IMR-90 (cell line): ENCODE data around the gene EVL. TPM values are rescaled to one million over a fixed set of nuclear protein-coding genes. Genes with fewer than 3 reads are reported as not detected.

Source experiments
- ATAC-seq: fragments of 200-7000 bp; cut with Tn5 transposase; 2 replicates; pipeline ENCODE4 v1.9.1; 2020; ENCODE audit warnings: low read depth, mild to moderate bottlenecking, moderate library complexity
- BruUV-seq: library from RNA; stranded (reverse); fragments of 400-500 nt; replicated peaks from 2 replicates; lab custom pipeline; 2021; lab: Mats Ljungman, UMichigan
- CTCF ChIA-PET: fragments of 300-600 bp; formaldehyde crosslinking; extraction: SDS; loops from one replicate; lab custom pipeline; 2021; ENCODE audit warnings: antibody characterized with exemption; lab: Yijun Ruan, JAX
- POLR2A ChIA-PET: fragments of 300-600 bp; sonication (Branson Sonifier 250); formaldehyde crosslinking; loops from one replicate; lab custom pipeline; 2022; ENCODE audit warnings: antibody characterized with exemption; ENCODE audit not compliant: unreplicated experiment; lab: Charles Lee
- DNase-seq: peaks from one replicate; pipeline ENCODE4 v3.0.0; 2013
- H2AFZ ChIP-seq: replicated peaks from 2 replicates; pipeline ENCODE3; 2013; ENCODE audit warnings: low read length, mild to moderate bottlenecking; ENCODE audit not compliant: poor library complexity
- H2AK5ac ChIP-seq: 2 replicates; pipeline ENCODE4 v1.6.1; 2013; ENCODE audit warnings: low read depth, low read length, inconsistent platforms
- H2AK9ac ChIP-seq: replicated peaks from 2 replicates; pipeline ENCODE3; 2013; ENCODE audit warnings: mild to moderate bottlenecking, low read depth, low read length, moderate library complexity; ENCODE audit not compliant: poor library complexity
- H2BK120ac ChIP-seq: 2 replicates; pipeline ENCODE4 v1.6.1; 2013; ENCODE audit warnings: low read depth, low read length, inconsistent platforms
- H2BK15ac ChIP-seq: 3 replicates; pipeline ENCODE4 v1.6.1; 2013; ENCODE audit warnings: low read depth, low read length, inconsistent platforms
- H2BK20ac ChIP-seq: 2 replicates; pipeline ENCODE4 v1.6.1; 2013; ENCODE audit warnings: low read depth, mild to moderate bottlenecking, inconsistent platforms, low read length, moderate library complexity
- H2BK5ac ChIP-seq: 2 replicates; pipeline ENCODE4 v1.6.1; 2013; ENCODE audit warnings: mild to moderate bottlenecking, low read depth, low read length, inconsistent platforms; ENCODE audit not compliant: poor library complexity, severe bottlenecking
- H3K14ac ChIP-seq: replicated peaks from 2 replicates; pipeline ENCODE4 v1.6.1; 2013; ENCODE audit warnings: low read depth, low read length, inconsistent platforms
- H3K18ac ChIP-seq: 2 replicates; pipeline ENCODE4 v1.6.1; 2013; ENCODE audit warnings: low read depth, low read length, control low read depth
- H3K23ac ChIP-seq: 2 replicates; pipeline ENCODE4 v1.6.1; 2013; ENCODE audit warnings: low read depth, low read length, inconsistent platforms
- H3K27ac ChIP-seq: 2 replicates; pipeline ENCODE4 v1.5.1; 2013; ENCODE audit warnings: mild to moderate bottlenecking, control low read depth, low read length; ENCODE audit not compliant: insufficient read depth
- H3K27me3 ChIP-seq: 2 replicates; pipeline ENCODE4 v1.6.1; 2013; ENCODE audit warnings: low read length; ENCODE audit not compliant: control insufficient read depth, insufficient read depth
- H3K36me3 ChIP-seq: 2 replicates; pipeline ENCODE4 v1.6.1; 2013; ENCODE audit warnings: low read length, mixed read lengths; ENCODE audit not compliant: control insufficient read depth, insufficient read depth
- H3K4ac ChIP-seq: 2 replicates; pipeline ENCODE4 v1.6.1; 2013; ENCODE audit warnings: low read depth, low read length, inconsistent platforms
- H3K4me1 ChIP-seq: 2 replicates; pipeline ENCODE4 v1.6.1; 2013; ENCODE audit warnings: low read length, mixed read lengths; ENCODE audit not compliant: control insufficient read depth, insufficient read depth
- H3K4me2 ChIP-seq: 2 replicates; pipeline ENCODE4 v1.6.1; 2013; ENCODE audit warnings: low read depth, mild to moderate bottlenecking, control low read depth, low read length, moderate library complexity
- H3K4me3 ChIP-seq: 2 replicates; pipeline ENCODE4 v1.5.1; 2013; ENCODE audit warnings: low read depth, mild to moderate bottlenecking, control low read depth, low read length, moderate library complexity; ENCODE audit not compliant: insufficient read depth
- H3K56ac ChIP-seq: 2 replicates; pipeline ENCODE4 v1.6.1; 2013; ENCODE audit warnings: low read length, inconsistent platforms; ENCODE audit not compliant: insufficient read depth; ENCODE audit errors: extremely low read depth
- H3K79me1 ChIP-seq, 2 experiments: 2 replicates each; pipeline ENCODE4 v1.6.1; 2013; ENCODE audit warnings: low read length in 2 of 2, inconsistent platforms in 1 of 2, low read depth in 1 of 2
- H3K9ac ChIP-seq: 2 replicates; pipeline ENCODE4 v1.6.1; 2013; ENCODE audit warnings: low read depth, low read length, control low read depth
- H3K9me1 ChIP-seq: 2 replicates; pipeline ENCODE4 v1.6.1; 2013; ENCODE audit warnings: low read length, inconsistent platforms; ENCODE audit not compliant: insufficient read depth
- H3K9me3 ChIP-seq: 2 replicates; pipeline ENCODE4 v1.6.1; 2013; ENCODE audit warnings: low read length; ENCODE audit not compliant: control insufficient read depth, insufficient read depth
- H4K20me1 ChIP-seq: 2 replicates; pipeline ENCODE4 v1.6.1; 2013; ENCODE audit warnings: low read length, inconsistent platforms; ENCODE audit not compliant: insufficient read depth
- H4K5ac ChIP-seq: 2 replicates; pipeline ENCODE4 v1.6.1; 2013; ENCODE audit warnings: mild to moderate bottlenecking, low read depth, low read length, control low read depth
- H4K8ac ChIP-seq, 2 experiments: 2 replicates each; pipeline ENCODE4 v1.6.1; 2013; ENCODE audit warnings: low read depth in 2 of 2, low read length in 2 of 2, control low read depth in 1 of 2, inconsistent platforms in 1 of 2
- H4K91ac ChIP-seq: 2 replicates; pipeline ENCODE4 v1.6.1; 2013; ENCODE audit warnings: low read depth, low read length, inconsistent platforms; ENCODE audit not compliant: insufficient read depth
- CEBPB ChIP-seq: IDR thresholded peaks from 2 replicates; pipeline ENCODE4 v1.6.1; 2012; ENCODE audit warnings: low read depth, low read length, improper control_type of control experiment
- CHD1 ChIP-seq: IDR thresholded peaks from 2 replicates; pipeline ENCODE4 v1.6.1; 2012; ENCODE audit warnings: low read depth, low read length, improper control_type of control experiment
- FOS ChIP-seq: fragments of 150-350 bp; IDR thresholded peaks from 2 replicates; pipeline ENCODE4 v1.6.1; 2016; ENCODE audit warnings: low read depth, low read length
- MAFK ChIP-seq: IDR thresholded peaks from 2 replicates; pipeline ENCODE4 v1.6.1; 2012; ENCODE audit warnings: low read depth, low read length, improper control_type of control experiment
- MAZ ChIP-seq: IDR thresholded peaks from 2 replicates; pipeline ENCODE4 v1.6.1; 2012; ENCODE audit warnings: low read depth, mild to moderate bottlenecking, low read length, improper control_type of control experiment, moderate library complexity, borderline replicate concordance
- MXI1 ChIP-seq: IDR thresholded peaks from 2 replicates; pipeline ENCODE4 v1.6.1; 2012; ENCODE audit warnings: low read depth, mild to moderate bottlenecking, low read length, moderate library complexity, borderline replicate concordance
- NFE2L2 ChIP-seq: fragments of 150-350 bp; IDR thresholded peaks from 2 replicates; pipeline ENCODE4 v1.6.1; 2016; ENCODE audit warnings: low read depth, mild to moderate bottlenecking, low read length
- POLR2A ChIP-seq: IDR thresholded peaks from 2 replicates; pipeline ENCODE4 v1.6.1; 2012; ENCODE audit warnings: mild to moderate bottlenecking, low read depth, low read length
- RAD21 ChIP-seq: IDR thresholded peaks from 2 replicates; pipeline ENCODE4 v1.6.1; 2012; ENCODE audit warnings: low read length, improper control_type of control experiment
- RCOR1 ChIP-seq: IDR thresholded peaks from 2 replicates; pipeline ENCODE4 v1.6.1; 2012; ENCODE audit warnings: mild to moderate bottlenecking, low read length, improper control_type of control experiment; ENCODE audit not compliant: insufficient replicate concordance
- RFX5 ChIP-seq: IDR thresholded peaks from 2 replicates; pipeline ENCODE4 v1.8.0; 2012; ENCODE audit warnings: low read depth, mild to moderate bottlenecking, low read length, moderate library complexity
- SMC3 ChIP-seq: fragments of 150-350 bp; IDR thresholded peaks from 2 replicates; pipeline ENCODE4 v1.6.1; 2016; ENCODE audit warnings: low read depth, mild to moderate bottlenecking, antibody characterized with exemption, low read length, moderate library complexity
- WGBS, 2 experiments: methylation state at CpG; one replicate each; pipeline versions ENCODE4 v1.1.5 to v1.1.7; 2013; ENCODE audit warnings: missing lambda C conversion rate in 2 of 2; ENCODE audit not compliant: insufficient read length in 1 of 2; ENCODE audit errors: extremely low coverage in 2 of 2; 5-methylcytosine and 5-hydroxymethylcytosine counted together
- dilution Hi-C: fragments of 300-500 bp; cut with HindIII; formaldehyde crosslinking; loops from one replicate; pipeline ENCODE4 v1.14.3; 2018; ENCODE audit warnings: low sequenced_read_pairs; ENCODE audit not compliant: unreplicated experiment
- in situ Hi-C: fragments of 300-500 bp; cut with MboI; formaldehyde crosslinking; loops from 3 replicates; pipeline ENCODE4 v1.14.3; 2019; ENCODE audit warnings: low sequenced_read_pairs, inconsistent platforms, mixed read lengths
- intact Hi-C: fragments of 100-400 bp; cut with micrococcal nuclease; formaldehyde crosslinking; loops from 2 replicates; pipeline ENCODE4 v1.10.0; 2022
- polyA plus RNA-seq, 3 experiments: library from polyadenylated mRNA; depleted of rRNA; stranded (reverse); fragments of >200 nt; gene quantifications; 2 replicates each; pipeline ENCODE4 v1.2.3, GENCODE V29; 2012; ENCODE audit warnings: low replicate concordance in 1 of 3
- total RNA-seq: library from RNA; depleted of rRNA; stranded (reverse); fragments of >200 nt; gene quantifications from 2 replicates; pipeline ENCODE4 v1.2.3, GENCODE V29; 2012
- TF ChIP-seq, protein P1 (sequence below): conservative IDR thresholded peaks from 2 replicates; pipeline ENCODE4 v1.5.1; 2012; ENCODE audit warnings: mild to moderate bottlenecking, low read depth, low read length, improper control_type of control experiment
- TF ChIP-seq, protein P2 (sequence below): fragments of 150-350 bp; IDR thresholded peaks from 2 replicates; pipeline ENCODE4 v1.6.1; 2016; ENCODE audit warnings: low read depth, mild to moderate bottlenecking, low read length, moderate library complexity, borderline replicate concordance
- TF ChIP-seq, protein P3 (sequence below): fragments of 150-350 bp; IDR thresholded peaks from 2 replicates; pipeline ENCODE4 v1.6.1; 2017; ENCODE audit warnings: mild to moderate bottlenecking, antibody characterized with exemption, low read length, low read depth

Gene EVL
- total and polyA plus RNA-seq, 2 of the 4 experiments (the other 2 are of a cell fraction), result 7.2 to 36.5 TPM

DNA sequence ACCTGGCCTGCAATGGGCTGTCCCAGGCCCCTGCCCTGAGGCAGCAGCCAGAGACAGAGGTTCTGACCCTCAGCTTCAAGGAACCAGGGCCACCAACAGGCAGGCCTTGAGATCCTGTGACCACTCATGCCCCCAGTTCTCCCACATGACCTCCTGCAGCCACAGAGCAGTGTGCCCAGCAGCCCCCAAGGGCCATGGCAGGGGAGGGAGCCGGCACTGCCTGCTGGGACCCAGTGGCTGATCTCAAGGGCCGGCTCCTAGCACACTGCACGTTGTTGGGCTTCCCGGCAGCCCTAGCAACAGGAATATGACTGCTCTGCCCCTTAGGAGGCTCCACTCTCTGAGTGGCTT, 79.4 kb downstream of the EVL start:
- no peak overlapping the region for H2BK5ac ChIP-seq
- H2AK5ac ChIP-seq, result no peak overlapping the region
- H3K14ac ChIP-seq, result no peak overlapping the region
- CTCF ChIA-PET, result no interaction called here
- no peaks in the 10 kb centered on the region for H3K9me1 ChIP-seq
- no peaks in the 10 kb centered on the region for H3K4me1 ChIP-seq
- in situ Hi-C loops (no loop called here), intact Hi-C loops (no loop called here), dilution Hi-C loops (no loop called here)
- H4K8ac ChIP-seq, result no peak overlapping the region
- H3K79me1 ChIP-seq, result no peaks in the 10 kb centered on the region
- no peak overlapping the region for H3K18ac ChIP-seq
- H3K4me3 ChIP-seq, result no peak overlapping the region
- no peak for TF ChIP-seq MAZ
- TF ChIP-seq MXI1, result no peak
- no peak for TF ChIP-seq RCOR1
- TF ChIP-seq, protein P1, sequence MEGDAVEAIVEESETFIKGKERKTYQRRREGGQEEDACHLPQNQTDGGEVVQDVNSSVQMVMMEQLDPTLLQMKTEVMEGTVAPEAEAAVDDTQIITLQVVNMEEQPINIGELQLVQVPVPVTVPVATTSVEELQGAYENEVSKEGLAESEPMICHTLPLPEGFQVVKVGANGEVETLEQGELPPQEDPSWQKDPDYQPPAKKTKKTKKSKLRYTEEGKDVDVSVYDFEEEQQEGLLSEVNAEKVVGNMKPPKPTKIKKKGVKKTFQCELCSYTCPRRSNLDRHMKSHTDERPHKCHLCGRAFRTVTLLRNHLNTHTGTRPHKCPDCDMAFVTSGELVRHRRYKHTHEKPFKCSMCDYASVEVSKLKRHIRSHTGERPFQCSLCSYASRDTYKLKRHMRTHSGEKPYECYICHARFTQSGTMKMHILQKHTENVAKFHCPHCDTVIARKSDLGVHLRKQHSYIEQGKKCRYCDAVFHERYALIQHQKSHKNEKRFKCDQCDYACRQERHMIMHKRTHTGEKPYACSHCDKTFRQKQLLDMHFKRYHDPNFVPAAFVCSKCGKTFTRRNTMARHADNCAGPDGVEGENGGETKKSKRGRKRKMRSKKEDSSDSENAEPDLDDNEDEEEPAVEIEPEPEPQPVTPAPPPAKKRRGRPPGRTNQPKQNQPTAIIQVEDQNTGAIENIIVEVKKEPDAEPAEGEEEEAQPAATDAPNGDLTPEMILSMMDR, result no peak
- no peak for TF ChIP-seq CEBPB
- TF ChIP-seq FOS, result no peak
- TF ChIP-seq, protein P2, sequence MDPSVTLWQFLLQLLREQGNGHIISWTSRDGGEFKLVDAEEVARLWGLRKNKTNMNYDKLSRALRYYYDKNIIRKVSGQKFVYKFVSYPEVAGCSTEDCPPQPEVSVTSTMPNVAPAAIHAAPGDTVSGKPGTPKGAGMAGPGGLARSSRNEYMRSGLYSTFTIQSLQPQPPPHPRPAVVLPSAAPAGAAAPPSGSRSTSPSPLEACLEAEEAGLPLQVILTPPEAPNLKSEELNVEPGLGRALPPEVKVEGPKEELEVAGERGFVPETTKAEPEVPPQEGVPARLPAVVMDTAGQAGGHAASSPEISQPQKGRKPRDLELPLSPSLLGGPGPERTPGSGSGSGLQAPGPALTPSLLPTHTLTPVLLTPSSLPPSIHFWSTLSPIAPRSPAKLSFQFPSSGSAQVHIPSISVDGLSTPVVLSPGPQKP, result no peak
- TF ChIP-seq CHD1, result no peak
- no peak for TF ChIP-seq POLR2A
- TF ChIP-seq RFX5, result no peak
- TF ChIP-seq MAFK, result no peak
- no peak for TF ChIP-seq NFE2L2
- no peak for TF ChIP-seq SMC3
- TF ChIP-seq, protein P3, sequence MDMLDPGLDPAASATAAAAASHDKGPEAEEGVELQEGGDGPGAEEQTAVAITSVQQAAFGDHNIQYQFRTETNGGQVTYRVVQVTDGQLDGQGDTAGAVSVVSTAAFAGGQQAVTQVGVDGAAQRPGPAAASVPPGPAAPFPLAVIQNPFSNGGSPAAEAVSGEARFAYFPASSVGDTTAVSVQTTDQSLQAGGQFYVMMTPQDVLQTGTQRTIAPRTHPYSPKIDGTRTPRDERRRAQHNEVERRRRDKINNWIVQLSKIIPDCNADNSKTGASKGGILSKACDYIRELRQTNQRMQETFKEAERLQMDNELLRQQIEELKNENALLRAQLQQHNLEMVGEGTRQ, result no peak
- TF ChIP-seq RAD21, result no peak
- no peak overlapping the region for H4K91ac ChIP-seq
- no peaks in the 10 kb centered on the region for H3K27me3 ChIP-seq
- no peak for ATAC-seq
- no peak overlapping the region for H3K9ac ChIP-seq
- no peak overlapping the region for H4K5ac ChIP-seq
- no peak overlapping the region for H2BK15ac ChIP-seq
- DNase-seq, result no peak
- BruUV-seq, result no TSS peak
- POLR2A ChIA-PET, result no interaction called here
- no peak overlapping the region for H3K56ac ChIP-seq
- H2AFZ ChIP-seq, result no peak overlapping the region
- H3K27ac ChIP-seq, result no peak overlapping the region
- no peak overlapping the region for H2BK20ac ChIP-seq
- H3K4me2 ChIP-seq, result no peak overlapping the region
- 49% methylated on average over 4 of the region's 4 CpGs; no CpG with 5 or more reads in 1 of the 2 experiments for WGBS, 2 experiments
- H2AK9ac ChIP-seq, result no peak overlapping the region
- H3K9me3 ChIP-seq, result no peaks in the 10 kb centered on the region
- H4K20me1 ChIP-seq, result no peaks in the 10 kb centered on the region
- H3K23ac ChIP-seq, result no peak overlapping the region
- H3K36me3 ChIP-seq, result peaks cover 5% of the 10 kb centered on the region; the same call in 1 of the 2 replicates
- no peak overlapping the region for H3K4ac ChIP-seq
- H2BK120ac ChIP-seq, result no peak overlapping the region
